PC-3 (cell line): Measurements from ENCODE around the gene NAA38. TPM values are rescaled to one million over a fixed set of nuclear protein-coding genes. Genes with fewer than 3 reads are reported as not detected.

Source experiments
- ATAC-seq: fragments of 200-7000 bp; cut with Tn5 transposase; 2 replicates; pipeline ENCODE4 v1.9.1; 2020; ENCODE audit warnings: mild to moderate bottlenecking, moderate library complexity
- BruUV-seq: library from RNA; stranded (reverse); fragments of 400-500 nt; replicated peaks from 2 replicates; lab custom pipeline; 2021; lab: Mats Ljungman, UMichigan
- CTCF ChIA-PET: fragments of 300-600 bp; sonication (Branson Sonifier 250); formaldehyde crosslinking; loops from one replicate; lab custom pipeline; 2022; ENCODE audit warnings: antibody characterized with exemption; lab: Charles Lee
- POLR2A ChIA-PET: fragments of 300-600 bp; sonication (Branson Sonifier 250); formaldehyde crosslinking; loops from one replicate; lab custom pipeline; 2022; ENCODE audit warnings: antibody characterized with exemption; ENCODE audit not compliant: unreplicated experiment; lab: Charles Lee
- DNase-seq: peaks from one replicate; pipeline ENCODE4 v3.0.0-alpha.2; 2015
- H2AFZ ChIP-seq: fragments of 300-600 bp; sonication (generic); 2 replicates; pipeline ENCODE4 v1.6.0; 2016; ENCODE audit warnings: antibody characterized with exemption, low read length
- H3F3A ChIP-seq: fragments of 300-600 bp; sonication (generic); one replicate; pipeline ENCODE4 v1.6.0; 2017; ENCODE audit warnings: antibody characterized with exemption, low read length, control low read depth, mild to moderate bottlenecking; ENCODE audit not compliant: unreplicated experiment
- H3K27ac ChIP-seq: fragments of 300-600 bp; sonication (generic); 2 replicates; pipeline ENCODE4 v1.5.1; 2016; ENCODE audit warnings: mild to moderate bottlenecking, low read length
- H3K27me3 ChIP-seq: fragments of 300-600 bp; sonication (generic); 2 replicates; pipeline ENCODE4 v1.6.1; 2016; ENCODE audit warnings: low read length, mixed read lengths
- H3K36me3 ChIP-seq: fragments of 300-600 bp; sonication (generic); 2 replicates; pipeline ENCODE4 v1.6.1; 2016; ENCODE audit warnings: low read depth, mixed run types, low read length, mixed read lengths
- H3K4me1 ChIP-seq: fragments of 300-600 bp; sonication (generic); 2 replicates; pipeline ENCODE4 v1.5.1; 2016; ENCODE audit warnings: low read length; ENCODE audit not compliant: insufficient read depth
- H3K4me2 ChIP-seq: fragments of 300-600 bp; sonication (generic); 2 replicates; pipeline ENCODE4 v1.6.0; 2016; ENCODE audit warnings: low read length
- H3K4me3 ChIP-seq: fragments of 300-600 bp; sonication (generic); 2 replicates; pipeline ENCODE4 v1.5.1; 2016; ENCODE audit warnings: mild to moderate bottlenecking, low read length, mixed read lengths
- H3K79me2 ChIP-seq: fragments of 300-600 bp; sonication (generic); 2 replicates; pipeline ENCODE4 v1.6.1; 2017; ENCODE audit warnings: low read length, mixed read lengths
- H3K9ac ChIP-seq: fragments of 300-600 bp; sonication (generic); 2 replicates; pipeline ENCODE4 v1.6.0; 2016; ENCODE audit warnings: mild to moderate bottlenecking, low read length
- H3K9me2 ChIP-seq: fragments of 300-600 bp; sonication (generic); replicated peaks from 2 replicates; pipeline ENCODE4 v1.6.1; 2016; ENCODE audit warnings: mixed run types, low read length, mixed read lengths
- H3K9me3 ChIP-seq: fragments of 300-600 bp; sonication (generic); 2 replicates; pipeline ENCODE4 v1.6.1; 2016; ENCODE audit warnings: low read length, mixed read lengths
- H4K20me1 ChIP-seq: fragments of 300-600 bp; sonication (generic); 2 replicates; pipeline ENCODE4 v1.6.1; 2016; ENCODE audit warnings: low read length, mixed read lengths
- CTCF ChIP-seq: fragments of 300-600 bp; sonication (generic); conservative IDR thresholded peaks from 2 replicates; pipeline ENCODE4 v1.5.1; 2017; ENCODE audit warnings: antibody characterized with exemption, low read depth, mild to moderate bottlenecking, low read length
- EZH2 ChIP-seq: fragments of 300-600 bp; sonication (generic); IDR thresholded peaks from one replicate; pipeline ENCODE4 v1.6.1; 2017; ENCODE audit warnings: antibody characterized with exemption, mild to moderate bottlenecking, low read length; ENCODE audit not compliant: unreplicated experiment
- EZH2phosphoT487 ChIP-seq: fragments of 300-600 bp; sonication (generic); IDR thresholded peaks from 2 replicates; pipeline ENCODE4 v1.6.1; 2018; ENCODE audit warnings: mild to moderate bottlenecking, antibody characterized with exemption, low read length, borderline replicate concordance
- intact Hi-C: fragments of 100-400 bp; cut with micrococcal nuclease; formaldehyde crosslinking; loops from 2 replicates; pipeline ENCODE4 v1.9.0; 2023
- total RNA-seq: library from RNA; depleted of rRNA; stranded (reverse); fragments of >200 nt; gene quantifications from 2 replicates; pipeline ENCODE4 v1.2.3, GENCODE V29; 2014

The NAA38 gene
- total RNA-seq, 1 experiment from 2014 or later, result 403 TPM

GRCh38 chr17:7849130-7849750 lies 8.1 kb downstream of the NAA38 start:
- DNase-seq (no peak), ATAC-seq (no peak)
- BruUV-seq, result no TSS peak
- peaks cover 14% of the 10 kb centered on the region for H3K79me2 ChIP-seq
- H3K27ac ChIP-seq, result no peak overlapping the region
- no peak overlapping the region for H2AFZ ChIP-seq
- POLR2A ChIA-PET, result no interaction called here
- no peak overlapping the region for H3K4me2 ChIP-seq
- CTCF ChIA-PET, result no interaction called here
- H3K36me3 ChIP-seq, result peaks cover 8% of the 10 kb centered on the region; the same call in 1 of the 2 replicates
- TF ChIP-seq EZH2 (no peak), CTCF (no peak), EZH2phosphoT487 (no peak)
- H3K4me3 ChIP-seq, result no peak overlapping the region
- intact Hi-C loops, result no loop called here
- peaks cover 15% of the 10 kb centered on the region for H3K4me1 ChIP-seq
- H3K27me3 ChIP-seq, result no peaks in the 10 kb centered on the region
- H4K20me1 ChIP-seq, result no peaks in the 10 kb centered on the region
- no peak overlapping the region for H3K9ac ChIP-seq
- H3F3A ChIP-seq, result no peaks in the 10 kb centered on the region
- no peaks in the 10 kb centered on the region for H3K9me2 ChIP-seq
- no peaks in the 10 kb centered on the region for H3K9me3 ChIP-seq

- intact Hi-C loops, result no loop called here
- CTCF ChIA-PET, result no interaction called here
- ATAC-seq, result no peak
- peaks cover 15% of the 10 kb centered on the region for H3K4me1 ChIP-seq
- H4K20me1 ChIP-seq, result no peaks in the 10 kb centered on the region
- H3K27ac ChIP-seq, result no peak overlapping the region
- no peak overlapping the region for H3K4me3 ChIP-seq
- no peaks in the 10 kb centered on the region for H3K27me3 ChIP-seq
- no peak overlapping the region for H3K4me2 ChIP-seq
- POLR2A ChIA-PET, result no interaction called here
- H3K79me2 ChIP-seq, result peaks cover 17% of the 10 kb centered on the region
- no peaks in the 10 kb centered on the region for H3F3A ChIP-seq
- no peak for TF ChIP-seq EZH2phosphoT487
- TF ChIP-seq EZH2, result no peak
- TF ChIP-seq CTCF, result no peak
- H3K9ac ChIP-seq, result no peak overlapping the region
- H2AFZ ChIP-seq, result no peak overlapping the region
- no peaks in the 10 kb centered on the region for H3K9me3 ChIP-seq
- no peaks in the 10 kb centered on the region for H3K9me2 ChIP-seq
- peaks cover 8% of the 10 kb centered on the region; the same call in 1 of the 2 replicates for H3K36me3 ChIP-seq
- DNase-seq, result no peak
- BruUV-seq, result no TSS peak
Observed at GRCh38 chr17:7848739-7849129, 8.6 kb downstream of the NAA38 start.

GRCh38 chr17:7848131-7848579 lies 9.2 kb downstream of the NAA38 start:
- CTCF ChIA-PET, result no interaction called here
- BruUV-seq, result no TSS peak
- Histone ChIP-seq H3K9me2 (no peaks in the 10 kb centered on the region), H3K27me3 (no peaks in the 10 kb centered on the region), H3K4me2 (no peak overlapping the region), H3K4me3 (no peak overlapping the region), H4K20me1 (no peaks in the 10 kb centered on the region), H3K36me3 (peaks cover 8% of the 10 kb centered on the region; the same call in 1 of the 2 replicates), H2AFZ (no peak overlapping the region), H3K79me2 (peaks cover 20% of the 10 kb centered on the region), H3K4me1 (peaks cover 15% of the 10 kb centered on the region), H3K9ac (no peak overlapping the region), H3K9me3 (no peaks in the 10 kb centered on the region), H3F3A (no peaks in the 10 kb centered on the region), H3K27ac (no peak overlapping the region)
- TF ChIP-seq EZH2 (no peak), CTCF (no peak), EZH2phosphoT487 (no peak)
- POLR2A ChIA-PET, result no interaction called here
- no peak for DNase-seq
- intact Hi-C loops, result no loop called here
- no peak for ATAC-seq
